ENCODE measurements around the gene MAP4K4. TPM values are rescaled to one million over a fixed set of nuclear protein-coding genes. Genes with fewer than 3 reads are reported as not detected.

Gene MAP4K4
- total and polyA plus RNA-seq, 3 experiments from 2014 or later: 13.5 to 36.0 (median 30.8) TPM

- Mint-ChIP-seq H3K27me3 (no peaks in the 10 kb centered on the region), H3K36me3 (peaks cover 6 to 88% (median 32%) of the 10 kb centered on the region in 3 donors), H3K9me3 (peaks cover 0 to 1% (median 0%) of the 10 kb centered on the region in 5 donors), H3K4me1 (peaks cover 0 to 15% (median 2%) of the 10 kb centered on the region in 3 donors), H3K4me3 (no peak overlapping the region), H3K27ac (peak overlapping the region in 1 of 8 donors; percentile 62)
- Histone ChIP-seq H3K36me3 (ENCODE audit: insufficient read depth, low read length) (peaks cover 48% of the 10 kb centered on the region), H3K9me3 (ENCODE audit: low read length) (no peaks in the 10 kb centered on the region), H3K4me3 (ENCODE audit: low read length) (no peak overlapping the region), H3K27me3 (ENCODE audit: insufficient read depth, low read length, poor library complexity, severe bottlenecking) (no peaks in the 10 kb centered on the region), H3K27ac (ENCODE audit: low read depth, low read length) (no peak overlapping the region), H3K4me1 (ENCODE audit: insufficient read depth, low read length) (no peaks in the 10 kb centered on the region)
- ChIA-PET CTCF (no interaction called here), POLR2A (no interaction called here)
- no peak for DNase-seq
Observed at GRCh38 chr2:101858910-101859309, 161.4 kb downstream of the MAP4K4 start.

GRCh38 chr2:101859604-101860003 lies 162.1 kb downstream of the MAP4K4 start:
- Mint-ChIP-seq H3K9me3 (peaks cover 0 to 1% (median 0%) of the 10 kb centered on the region in 5 donors), H3K27me3 (no peaks in the 10 kb centered on the region), H3K36me3 (peaks cover 6 to 86% (median 32%) of the 10 kb centered on the region in 3 donors), H3K4me3 (no peak overlapping the region), H3K27ac (peak overlapping the region in 1 of 8 donors; percentile 29), H3K4me1 (peaks cover 0 to 11% (median 2%) of the 10 kb centered on the region in 3 donors)
- POLR2A ChIA-PET: no interaction called here
- Histone ChIP-seq H3K4me3 (ENCODE audit: low read length) (no peak overlapping the region), H3K27ac (ENCODE audit: low read depth, low read length) (no peak overlapping the region), H3K4me1 (ENCODE audit: insufficient read depth, low read length) (no peaks in the 10 kb centered on the region), H3K36me3 (ENCODE audit: insufficient read depth, low read length) (peaks cover 43% of the 10 kb centered on the region), H3K9me3 (ENCODE audit: low read length) (no peaks in the 10 kb centered on the region), H3K27me3 (ENCODE audit: insufficient read depth, low read length, poor library complexity, severe bottlenecking) (no peaks in the 10 kb centered on the region)
- no peak for DNase-seq
- CTCF ChIA-PET: no interaction called here

- H3K27me3 Mint-ChIP-seq: no peaks in the 10 kb centered on the region
- peak overlapping the region in 2 of 8 donors; percentile 11 to 29 for H3K27ac Mint-ChIP-seq
- H3K4me1 Mint-ChIP-seq: peaks cover 0 to 11% (median 2%) of the 10 kb centered on the region in 3 donors
- Histone ChIP-seq H3K27me3 (ENCODE audit: insufficient read depth, low read length, poor library complexity, severe bottlenecking) (no peaks in the 10 kb centered on the region), H3K27ac (ENCODE audit: low read depth, low read length) (no peak overlapping the region), H3K36me3 (ENCODE audit: insufficient read depth, low read length) (peaks cover 49% of the 10 kb centered on the region), H3K9me3 (ENCODE audit: low read length) (no peaks in the 10 kb centered on the region), H3K4me1 (ENCODE audit: insufficient read depth, low read length) (no peaks in the 10 kb centered on the region), H3K4me3 (ENCODE audit: low read length) (no peak overlapping the region)
- ChIA-PET CTCF (no interaction called here), POLR2A (no interaction called here)
- no peak for DNase-seq
- no peak overlapping the region for H3K4me3 Mint-ChIP-seq
- H3K36me3 Mint-ChIP-seq: peaks cover 6 to 86% (median 36%) of the 10 kb centered on the region in 3 donors
- H3K9me3 Mint-ChIP-seq: peaks cover 0 to 1% (median 0%) of the 10 kb centered on the region in 5 donors
Observed at GRCh38 chr2:101860157-101860556, 162.7 kb downstream of the MAP4K4 start.

- Mint-ChIP-seq H3K27ac (peak overlapping the region in 2 of 8 donors; percentile 27 to 77), H3K4me1 (peaks cover 0 to 11% (median 2%) of the 10 kb centered on the region in 3 donors), H3K9me3 (peaks cover 0 to 1% (median 0%) of the 10 kb centered on the region in 5 donors), H3K36me3 (peaks cover 6 to 87% (median 33%) of the 10 kb centered on the region in 3 donors), H3K4me3 (no peak overlapping the region), H3K27me3 (no peaks in the 10 kb centered on the region)
- H3K27ac ChIP-seq (ENCODE audit: low read depth, low read length): no peak overlapping the region
- H3K36me3 ChIP-seq (ENCODE audit: insufficient read depth, low read length): peaks cover 49% of the 10 kb centered on the region
- no peaks in the 10 kb centered on the region for H3K27me3 ChIP-seq (ENCODE audit: insufficient read depth, low read length, poor library complexity, severe bottlenecking)
- no peaks in the 10 kb centered on the region for H3K9me3 ChIP-seq (ENCODE audit: low read length)
- POLR2A ChIA-PET: no interaction called here
- CTCF ChIA-PET: no interaction called here
- DNase-seq: no peak
- H3K4me3 ChIP-seq (ENCODE audit: low read length): no peak overlapping the region
- H3K4me1 ChIP-seq (ENCODE audit: insufficient read depth, low read length): no peaks in the 10 kb centered on the region
Observed at GRCh38 chr2:101860782-101861181, 163.3 kb downstream of the MAP4K4 start.

GRCh38 chr2:101861382-101861781 lies 163.9 kb downstream of the MAP4K4 start:
- Histone ChIP-seq H3K36me3 (ENCODE audit: insufficient read depth, low read length) (peaks cover 53% of the 10 kb centered on the region), H3K27ac (ENCODE audit: low read depth, low read length) (no peak overlapping the region), H3K4me1 (ENCODE audit: insufficient read depth, low read length) (no peaks in the 10 kb centered on the region), H3K9me3 (ENCODE audit: low read length) (no peaks in the 10 kb centered on the region), H3K27me3 (ENCODE audit: insufficient read depth, low read length, poor library complexity, severe bottlenecking) (no peaks in the 10 kb centered on the region), H3K4me3 (ENCODE audit: low read length) (no peak overlapping the region)
- ChIA-PET CTCF (no interaction called here), POLR2A (no interaction called here)
- Mint-ChIP-seq H3K9me3 (no peaks in the 10 kb centered on the region), H3K27ac (peak overlapping the region in 5 of 8 donors; percentile 37 to 57 (median 50)), H3K4me1 (peaks cover 0 to 11% (median 2%) of the 10 kb centered on the region in 3 donors), H3K36me3 (peaks cover 6 to 88% (median 33%) of the 10 kb centered on the region in 3 donors), H3K4me3 (no peak overlapping the region), H3K27me3 (no peaks in the 10 kb centered on the region)
- no peak for DNase-seq

GRCh38 chr2:101863534-101863933 lies 166.0 kb downstream of the MAP4K4 start:
- no peak overlapping the region for H3K4me3 Mint-ChIP-seq
- peaks cover 11 to 90% (median 40%) of the 10 kb centered on the region in 3 donors for H3K36me3 Mint-ChIP-seq
- H3K9me3 Mint-ChIP-seq: no peaks in the 10 kb centered on the region
- H3K36me3 ChIP-seq (ENCODE audit: insufficient read depth, low read length): peaks cover 60% of the 10 kb centered on the region
- no peak for DNase-seq
- peaks cover 0 to 6% (median 2%) of the 10 kb centered on the region in 3 donors for H3K4me1 Mint-ChIP-seq
- H3K27ac Mint-ChIP-seq: peak overlapping the region in 2 of 8 donors; percentile 54 to 77
- H3K4me1 ChIP-seq (ENCODE audit: insufficient read depth, low read length): no peaks in the 10 kb centered on the region
- no peak overlapping the region for H3K4me3 ChIP-seq (ENCODE audit: low read length)
- no peaks in the 10 kb centered on the region for H3K27me3 ChIP-seq (ENCODE audit: insufficient read depth, low read length, poor library complexity, severe bottlenecking)
- H3K9me3 ChIP-seq (ENCODE audit: low read length): no peaks in the 10 kb centered on the region
- no peak overlapping the region for H3K27ac ChIP-seq (ENCODE audit: low read depth, low read length)
- ChIA-PET CTCF (no interaction called here), POLR2A (no interaction called here)
- H3K27me3 Mint-ChIP-seq: no peaks in the 10 kb centered on the region

GRCh38 chr2:101864426-101864825 lies 166.9 kb downstream of the MAP4K4 start:
- no peaks in the 10 kb centered on the region for H3K27me3 ChIP-seq (ENCODE audit: insufficient read depth, low read length, poor library complexity, severe bottlenecking)
- H3K4me1 ChIP-seq (ENCODE audit: insufficient read depth, low read length): no peaks in the 10 kb centered on the region
- peaks cover 60% of the 10 kb centered on the region for H3K36me3 ChIP-seq (ENCODE audit: insufficient read depth, low read length)
- no peak overlapping the region for H3K4me3 Mint-ChIP-seq
- H3K9me3 Mint-ChIP-seq: no peaks in the 10 kb centered on the region
- no peak overlapping the region for H3K4me3 ChIP-seq (ENCODE audit: low read length)
- peak overlapping the region in 1 of 8 donors; percentile 60 for H3K27ac Mint-ChIP-seq
- H3K27ac ChIP-seq (ENCODE audit: low read depth, low read length): no peak overlapping the region
- H3K4me1 Mint-ChIP-seq: peaks cover 0 to 6% (median 2%) of the 10 kb centered on the region in 3 donors
- POLR2A ChIA-PET: no interaction called here
- DNase-seq: no peak
- H3K36me3 Mint-ChIP-seq: peaks cover 11 to 88% (median 45%) of the 10 kb centered on the region in 3 donors
- CTCF ChIA-PET: no interaction called here
- no peaks in the 10 kb centered on the region for H3K27me3 Mint-ChIP-seq
- H3K9me3 ChIP-seq (ENCODE audit: low read length): no peaks in the 10 kb centered on the region

GRCh38 chr2:101868525-101868924 lies 171.0 kb downstream of the MAP4K4 start:
- POLR2A ChIA-PET: no interaction called here
- Histone ChIP-seq H3K4me1 (ENCODE audit: insufficient read depth, low read length) (no peaks in the 10 kb centered on the region), H3K27me3 (ENCODE audit: insufficient read depth, low read length, poor library complexity, severe bottlenecking) (no peaks in the 10 kb centered on the region), H3K36me3 (ENCODE audit: insufficient read depth, low read length) (peaks cover 75% of the 10 kb centered on the region), H3K4me3 (ENCODE audit: low read length) (no peak overlapping the region), H3K27ac (ENCODE audit: low read depth, low read length) (no peak overlapping the region), H3K9me3 (ENCODE audit: low read length) (no peaks in the 10 kb centered on the region)
- DNase-seq: no peak
- no peaks in the 10 kb centered on the region for H3K9me3 Mint-ChIP-seq
- CTCF ChIA-PET: interaction anchor here (1.0 kb wide), 1 partner anchor 372 kb away, joined by 3 read pairs; no protein-coding TSS in a partner anchor
- no peak overlapping the region for H3K4me3 Mint-ChIP-seq
- no peaks in the 10 kb centered on the region for H3K4me1 Mint-ChIP-seq
- peaks cover 5 to 91% (median 45%) of the 10 kb centered on the region in 3 donors for H3K36me3 Mint-ChIP-seq
- no peak overlapping the region for H3K27ac Mint-ChIP-seq
- no peaks in the 10 kb centered on the region for H3K27me3 Mint-ChIP-seq

All from CD8-positive, alpha-beta memory T cell (primary cell).